Lung (tissue), 12 donors: Measurements from ENCODE around the gene SIL1. TPM values are rescaled to one million over a fixed set of nuclear protein-coding genes. Genes with fewer than 3 reads are reported as not detected.

Experiments used
- ATAC-seq: fragments of 200-7000 bp; cut with Tn5 transposase; one replicate; pipeline ENCODE4 v1.9.1; 2020; ENCODE audit warnings: moderate number of reproducible peaks; ENCODE audit not compliant: insufficient read depth, low FRiP score
- DNase-seq, 3 donors: peaks; one replicate each; pipeline ENCODE4 v3.0.0-alpha.2; 2013 to 2017
- H3K27ac ChIP-seq, 2 donors: one replicate each; pipeline ENCODE4 v1.5.1; 2013; ENCODE audit warnings: mild to moderate bottlenecking in 2 of 2, moderate library complexity in 2 of 2, control low read depth in 1 of 2, inconsistent platforms in 1 of 2, low read depth in 1 of 2, low read length in 1 of 2
- H3K27me3 ChIP-seq, 3 donors: one replicate each; pipeline ENCODE4 v1.5.1; 2013; ENCODE audit warnings: low read length in 2 of 3; ENCODE audit not compliant: control insufficient read depth in 3 of 3, insufficient read depth in 3 of 3
- H3K36me3 ChIP-seq, 4 donors: one replicate each; pipeline ENCODE4 v1.5.1; 2013; ENCODE audit warnings: low read length in 4 of 4, mild to moderate bottlenecking in 1 of 4, moderate library complexity in 1 of 4; ENCODE audit not compliant: control insufficient read depth in 4 of 4, insufficient read depth in 4 of 4
- H3K4me1 ChIP-seq, 5 donors: one replicate each; pipeline ENCODE4 v1.5.1; 2013; ENCODE audit warnings: low read length in 5 of 5, mild to moderate bottlenecking in 2 of 5, moderate library complexity in 1 of 5; ENCODE audit not compliant: control insufficient read depth in 5 of 5, insufficient read depth in 5 of 5
- H3K4me3 ChIP-seq: one replicate; pipeline ENCODE4 v1.5.1; 2013; ENCODE audit warnings: mild to moderate bottlenecking, control low read depth, moderate library complexity
- H3K9ac ChIP-seq, 2 donors: one replicate each; pipeline ENCODE4 v1.5.1; 2013; ENCODE audit warnings: low read length in 2 of 2, control low read depth in 1 of 2; ENCODE audit not compliant: insufficient read depth in 1 of 2
- H3K9me3 ChIP-seq, 4 donors: one replicate each; pipeline ENCODE4 v1.5.1; 2013; ENCODE audit warnings: low read length in 3 of 4, mild to moderate bottlenecking in 1 of 4, moderate library complexity in 1 of 4; ENCODE audit not compliant: control insufficient read depth in 4 of 4, insufficient read depth in 3 of 4
- WGBS, 2 donors: extraction: QIAGEN DNeasy Blood & Tissue Kit; methylation state at CpG; one replicate each; pipeline ENCODE4 v1.1.7; 2013; 5-methylcytosine and 5-hydroxymethylcytosine counted together
- polyA plus RNA-seq, 2 donors: library from polyadenylated mRNA; stranded (reverse); fragments of 200-250 nt; gene quantifications; one replicate each; pipeline ENCODE4 v1.2.1, GENCODE V29; 2013
- total RNA-seq, 2 donors: library from RNA; depleted of rRNA in 1 of 2; stranded (reverse); fragments of >200 nt in 1 of 2; gene quantifications; one replicate each; pipeline ENCODE4 v1.2.1, GENCODE V29; 2014 to 2021
- TF ChIP-seq, protein P1 (sequence below): IDR thresholded peaks from 2 replicates; pipeline ENCODE4 v1.5.1; 2012; ENCODE audit warnings: mild to moderate bottlenecking; ENCODE audit errors: control extremely low read depth, extremely low read depth
- donor health status: control.
- donor health status: control.
- donor health status: Bipolar disorder and iron deficiency.
- donor health status: healthy.
- donor health status: DM: yes; HTN: yes; CAD: no.

Gene SIL1
- total and polyA plus RNA-seq, 4 donors: 38.5 to 109 (median 78.4) TPM

DNA sequence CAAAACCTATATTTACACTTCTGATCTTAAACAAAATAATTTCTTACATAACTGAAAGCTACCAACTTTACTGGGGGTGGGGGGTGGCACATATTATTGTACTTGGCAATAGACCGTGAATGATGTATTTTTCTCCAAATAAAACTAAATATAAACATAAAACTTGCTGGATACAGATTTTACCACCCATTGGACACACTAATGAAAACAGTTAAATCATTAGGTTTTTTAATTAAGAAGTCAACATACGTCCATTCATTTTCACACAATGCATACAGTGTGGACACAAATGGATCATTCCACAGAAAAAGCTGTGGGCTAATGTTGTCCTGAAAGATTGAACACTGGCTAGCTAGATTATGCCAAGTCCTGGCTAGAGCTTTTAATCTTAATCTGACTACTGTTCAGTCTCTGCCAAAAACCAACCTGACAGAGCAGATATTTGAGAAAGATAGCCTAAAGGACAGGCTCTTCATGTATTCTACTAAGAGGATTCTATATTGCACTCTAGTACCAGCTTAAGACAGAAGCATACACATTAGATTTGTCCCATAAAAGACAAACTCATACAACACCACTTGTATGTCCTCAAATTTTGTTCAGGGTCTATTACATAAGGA, 118.1 kb downstream of the SIL1 start:
- whole genome bisulfite sequencing, 2 donors: 85 to 89% methylated on average over 2 of the region's 2 CpGs
- H3K9ac ChIP-seq: no peak overlapping the region

DNA sequence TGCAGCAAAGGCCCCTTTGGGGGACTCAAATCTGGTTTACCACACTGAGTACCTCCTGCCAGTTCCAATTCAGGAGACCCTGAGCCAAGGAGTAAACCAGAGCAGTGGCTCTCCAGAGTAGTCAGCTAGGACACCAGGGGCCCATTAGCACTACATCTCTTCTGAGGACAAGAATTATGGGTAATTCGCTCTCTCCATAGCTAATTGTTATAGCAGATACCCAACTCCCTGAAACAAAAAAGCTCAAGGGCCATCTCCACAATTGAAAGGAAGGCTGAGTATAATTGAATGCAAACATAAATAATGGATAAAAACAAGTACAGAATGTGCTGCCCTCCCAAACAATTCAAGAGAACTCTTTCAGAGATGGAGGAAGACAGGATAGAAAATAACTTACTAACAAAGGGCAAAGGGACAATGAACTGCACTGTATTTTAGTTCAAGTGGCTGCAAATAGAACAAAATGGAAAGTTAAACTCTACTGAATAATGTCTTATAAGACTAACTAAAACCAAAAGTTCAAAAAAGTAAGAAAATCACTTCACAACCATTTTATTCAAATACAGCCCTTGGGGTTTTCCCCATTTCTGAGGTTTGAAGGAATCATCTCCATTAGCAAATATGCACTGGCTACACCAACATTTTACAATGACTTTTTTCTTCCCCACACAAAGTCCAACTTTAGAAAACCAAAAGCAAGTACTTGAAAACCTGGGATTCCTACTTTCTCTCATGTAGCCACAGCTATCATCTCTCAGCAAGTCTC, 118.8 kb downstream of the SIL1 start:
- Histone ChIP-seq H3K9me3 (no peaks in the 10 kb centered on the region), H3K36me3 (no peaks in the 10 kb centered on the region), H3K4me1 (peaks cover 0 to 12% (median 5%) of the 10 kb centered on the region in 5 donors), H3K9ac (no peak overlapping the region), H3K27me3 (no peaks in the 10 kb centered on the region), H3K4me3 (no peak overlapping the region), H3K27ac (no peak overlapping the region)
- 100% methylated on average over 1 of the region's 1 CpG for WGBS, 2 donors
- TF ChIP-seq, protein P1, sequence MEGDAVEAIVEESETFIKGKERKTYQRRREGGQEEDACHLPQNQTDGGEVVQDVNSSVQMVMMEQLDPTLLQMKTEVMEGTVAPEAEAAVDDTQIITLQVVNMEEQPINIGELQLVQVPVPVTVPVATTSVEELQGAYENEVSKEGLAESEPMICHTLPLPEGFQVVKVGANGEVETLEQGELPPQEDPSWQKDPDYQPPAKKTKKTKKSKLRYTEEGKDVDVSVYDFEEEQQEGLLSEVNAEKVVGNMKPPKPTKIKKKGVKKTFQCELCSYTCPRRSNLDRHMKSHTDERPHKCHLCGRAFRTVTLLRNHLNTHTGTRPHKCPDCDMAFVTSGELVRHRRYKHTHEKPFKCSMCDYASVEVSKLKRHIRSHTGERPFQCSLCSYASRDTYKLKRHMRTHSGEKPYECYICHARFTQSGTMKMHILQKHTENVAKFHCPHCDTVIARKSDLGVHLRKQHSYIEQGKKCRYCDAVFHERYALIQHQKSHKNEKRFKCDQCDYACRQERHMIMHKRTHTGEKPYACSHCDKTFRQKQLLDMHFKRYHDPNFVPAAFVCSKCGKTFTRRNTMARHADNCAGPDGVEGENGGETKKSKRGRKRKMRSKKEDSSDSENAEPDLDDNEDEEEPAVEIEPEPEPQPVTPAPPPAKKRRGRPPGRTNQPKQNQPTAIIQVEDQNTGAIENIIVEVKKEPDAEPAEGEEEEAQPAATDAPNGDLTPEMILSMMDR: no peak
- DNase-seq: no peak
- no peak for ATAC-seq

More for the DNA sequence above, 118.1 kb downstream of the SIL1 start:
- Histone ChIP-seq H3K9me3 (no peaks in the 10 kb centered on the region), H3K36me3 (no peaks in the 10 kb centered on the region), H3K4me1 (peaks cover 0 to 12% (median 5%) of the 10 kb centered on the region in 5 donors), H3K4me3 (no peak overlapping the region), H3K27me3 (no peaks in the 10 kb centered on the region), H3K27ac (no peak overlapping the region)
- DNase-seq (no peak), ATAC-seq (no peak)
- TF ChIP-seq, protein P1: no peak

DNA sequence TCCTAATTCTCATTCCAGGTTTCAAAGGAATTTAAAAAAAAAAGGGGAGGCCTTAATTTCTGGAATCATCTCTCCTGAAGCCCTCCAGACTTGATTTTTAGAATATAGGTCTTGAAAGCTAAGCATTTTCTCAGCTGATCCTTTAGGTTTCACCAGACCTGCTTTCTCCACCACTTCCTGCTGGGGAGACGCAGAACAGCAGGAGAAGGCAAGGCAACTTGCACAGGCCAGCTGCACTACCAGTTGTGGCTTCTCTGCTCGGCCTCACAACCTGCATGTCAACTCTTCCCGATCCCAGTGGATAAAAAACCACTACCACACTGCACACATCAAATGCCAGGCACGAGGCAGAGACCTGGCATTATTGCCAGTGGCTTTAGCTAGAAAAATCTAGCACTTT, 119.8 kb downstream of the SIL1 start:
- Histone ChIP-seq H3K4me3 (no peak overlapping the region), H3K36me3 (no peaks in the 10 kb centered on the region), H3K9me3 (no peaks in the 10 kb centered on the region), H3K27ac (no peak overlapping the region), H3K9ac (no peak overlapping the region), H3K27me3 (no peaks in the 10 kb centered on the region), H3K4me1 (peaks cover 0 to 12% (median 5%) of the 10 kb centered on the region in 5 donors)
- no peak for ATAC-seq
- 34 to 71% methylated on average over 4 of the region's 4 CpGs for WGBS, 2 donors
- TF ChIP-seq, protein P1: no peak
- DNase-seq: no peak
